ENCODE data around the gene SPATA31D4. TPM values are rescaled to one million over a fixed set of nuclear protein-coding genes. Genes with fewer than 3 reads are reported as not detected.
"Not testable (repeated sequence)": the region's sequence is repeated elsewhere in the genome, so short reads cannot be mapped to it uniquely, and the experiment has no call there.

The SPATA31D4 gene
- total RNA-seq, result not detected

DNA sequence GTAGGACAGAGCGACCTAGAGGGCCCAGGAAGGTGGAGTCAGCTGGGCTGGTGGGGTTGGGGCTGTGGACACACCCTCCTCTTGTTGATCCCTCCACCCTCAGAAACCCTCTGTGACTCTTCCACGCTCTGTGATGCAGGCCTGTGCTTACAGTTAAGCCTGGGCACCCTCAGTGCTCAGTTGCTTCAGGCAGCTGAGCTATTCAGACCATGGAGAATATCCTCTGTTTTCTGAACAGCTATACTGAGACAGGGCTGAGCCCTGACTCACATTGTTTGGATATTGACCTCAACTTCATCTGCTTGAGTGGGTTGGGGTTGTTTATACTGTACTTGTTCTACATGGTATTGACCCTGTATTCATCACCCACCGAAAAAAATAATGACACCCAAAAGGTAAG is at the start of gene SPATA31D4:
SPATA31D4 (plus strand) TSS at position 124 of the 400 bp plus-strand sequence; CDS start at position 210, 86 bp downstream.
- H3K4me1 Mint-ChIP-seq; CTCF ChIA-PET; H3K36me3 Mint-ChIP-seq; ATAC-seq; H3K27ac Mint-ChIP-seq; H3K4me3 Mint-ChIP-seq; H3K27me3 Mint-ChIP-seq; DNase-seq; H3K9me3 Mint-ChIP-seq (ENCODE audit: low read depth): not testable (repeated sequence)

DNA sequence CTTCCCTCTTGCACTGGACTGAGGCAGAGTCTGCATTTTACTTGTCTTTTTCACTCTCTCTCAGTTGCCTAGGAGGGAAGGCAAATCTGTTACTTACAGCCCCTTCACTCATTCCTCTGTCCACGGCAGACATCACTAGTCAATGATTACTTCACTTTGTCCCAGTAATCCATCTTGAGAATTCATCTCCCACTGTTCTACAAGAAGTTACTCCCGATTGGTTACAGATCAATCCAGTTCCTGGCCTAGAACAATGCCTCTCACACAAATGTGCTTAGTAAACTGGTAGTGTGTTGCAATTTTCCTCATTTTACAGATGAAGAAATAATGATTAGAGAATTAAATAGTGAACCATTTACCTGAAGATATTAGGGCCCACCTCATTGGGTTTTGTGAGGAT is 49.7 kb upstream of the SPATA31D4 start:
- Mint-ChIP-seq H3K4me3 (no peak overlapping the region), H3K27ac (no peak overlapping the region), H3K4me1 (no peaks in the 10 kb centered on the region), H3K27me3 (no peaks in the 10 kb centered on the region), H3K36me3 (no peaks in the 10 kb centered on the region), H3K9me3 (ENCODE audit: low read depth) (peaks cover 7% of the 10 kb centered on the region)
- no peak for ATAC-seq
- no peak for DNase-seq
- CTCF ChIA-PET, result no interaction called here

DNA sequence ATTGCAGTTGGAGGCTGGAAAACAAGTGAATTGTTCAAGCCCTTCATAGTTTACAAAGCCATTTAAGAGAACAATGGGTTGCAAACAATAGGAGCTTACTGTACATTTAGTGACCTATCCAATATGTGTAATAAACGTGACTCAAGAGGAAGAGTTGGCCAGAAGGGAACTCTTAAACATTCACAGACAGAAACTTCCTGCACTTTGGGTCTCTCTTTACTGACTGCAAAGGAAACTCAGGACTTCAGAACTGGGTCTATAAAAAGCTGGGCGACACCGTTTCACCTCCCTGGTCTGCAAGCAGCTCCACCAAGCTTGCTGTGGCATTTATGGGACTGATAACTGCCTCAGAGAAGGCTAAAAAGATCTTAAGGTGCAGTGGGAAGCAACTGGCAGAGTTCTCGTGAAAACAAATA is 48.7 kb upstream of the SPATA31D4 start:
- CTCF ChIA-PET, result no interaction called here
- no peak overlapping the region for H3K27ac Mint-ChIP-seq
- DNase-seq, result no peak
- H3K9me3 Mint-ChIP-seq (ENCODE audit: low read depth), result peaks cover 10% of the 10 kb centered on the region
- H3K4me1 Mint-ChIP-seq, result no peaks in the 10 kb centered on the region
- no peak for ATAC-seq
- no peak overlapping the region for H3K4me3 Mint-ChIP-seq
- no peaks in the 10 kb centered on the region for H3K36me3 Mint-ChIP-seq
- H3K27me3 Mint-ChIP-seq, result no peaks in the 10 kb centered on the region

DNA sequence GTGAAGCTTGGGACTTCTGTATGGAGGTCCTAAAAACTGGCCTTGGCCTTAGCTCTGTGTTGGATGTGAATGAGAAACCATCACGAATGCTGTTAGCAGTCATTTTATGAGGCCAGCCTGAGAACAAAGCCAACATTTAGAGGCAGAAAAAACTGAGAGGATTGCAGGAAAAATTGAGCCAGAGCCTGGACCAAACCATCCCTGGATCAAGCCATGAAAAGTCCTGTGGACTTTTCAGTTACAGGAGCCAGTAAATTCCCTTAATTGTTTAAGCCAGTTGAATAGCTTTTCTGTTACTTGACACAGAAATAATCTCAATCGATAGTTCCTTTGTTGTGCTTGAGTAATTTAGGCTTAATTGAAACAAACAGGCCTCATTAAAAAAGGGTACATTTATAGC is 42.6 kb upstream of the SPATA31D4 start:
- H3K4me3 Mint-ChIP-seq, result no peak overlapping the region
- H3K9me3 Mint-ChIP-seq (ENCODE audit: low read depth), result peaks cover 13% of the 10 kb centered on the region
- CTCF ChIA-PET, result no interaction called here
- no peaks in the 10 kb centered on the region for H3K36me3 Mint-ChIP-seq
- ATAC-seq (no peak), DNase-seq (no peak)
- no peaks in the 10 kb centered on the region for H3K4me1 Mint-ChIP-seq
- H3K27ac Mint-ChIP-seq, result no peak overlapping the region
- no peaks in the 10 kb centered on the region for H3K27me3 Mint-ChIP-seq

DNA sequence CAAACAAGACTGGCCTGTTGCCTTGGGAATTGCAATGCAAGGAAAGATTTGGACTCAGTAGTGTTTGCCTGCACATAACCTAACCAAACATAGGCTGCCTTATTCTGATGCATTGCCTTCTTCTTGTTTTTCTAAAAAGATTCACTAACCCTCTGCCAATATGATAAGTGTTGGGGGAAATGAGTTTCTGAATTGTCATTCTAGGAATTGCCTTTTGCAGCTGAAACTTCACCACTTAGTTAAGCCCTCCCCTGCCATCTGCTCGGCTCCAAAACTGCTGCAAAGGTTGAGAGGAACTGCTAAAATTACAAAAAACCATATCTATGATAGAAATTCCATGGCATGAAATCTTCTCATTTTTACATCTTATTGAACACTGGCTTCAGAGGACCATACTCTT is 41.6 kb upstream of the SPATA31D4 start:
- no peak for DNase-seq
- Mint-ChIP-seq H3K4me1 (no peaks in the 10 kb centered on the region), H3K36me3 (no peaks in the 10 kb centered on the region), H3K4me3 (no peak overlapping the region), H3K27ac (no peak overlapping the region), H3K9me3 (ENCODE audit: low read depth) (peaks cover 13% of the 10 kb centered on the region), H3K27me3 (no peaks in the 10 kb centered on the region)
- ATAC-seq, result no peak
- CTCF ChIA-PET, result no interaction called here

DNA sequence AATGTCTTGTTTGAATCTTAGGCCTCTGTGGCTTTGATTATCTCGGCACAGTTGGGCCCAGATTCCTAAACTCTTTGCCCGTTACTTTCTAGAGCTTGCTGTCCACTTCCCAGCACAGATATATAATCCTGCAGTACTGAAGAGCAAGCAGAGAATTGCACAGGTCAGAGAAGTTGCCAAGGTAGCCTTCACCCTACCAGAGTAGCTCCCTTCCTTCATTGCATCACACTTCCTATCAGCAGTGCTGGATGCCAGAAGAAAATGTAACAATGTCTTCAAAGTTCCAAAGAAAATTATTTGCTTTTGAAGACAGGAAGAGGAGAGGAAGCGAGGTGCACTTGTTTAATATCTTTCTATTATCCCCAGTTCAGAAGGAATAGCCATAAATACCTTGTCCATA is 38.1 kb upstream of the SPATA31D4 start:
- Mint-ChIP-seq H3K4me1 (no peaks in the 10 kb centered on the region), H3K4me3 (no peak overlapping the region), H3K36me3 (no peaks in the 10 kb centered on the region), H3K27ac (no peak overlapping the region), H3K9me3 (ENCODE audit: low read depth) (peaks cover 13% of the 10 kb centered on the region), H3K27me3 (no peaks in the 10 kb centered on the region)
- no peak for ATAC-seq
- CTCF ChIA-PET, result no interaction called here
- no peak for DNase-seq

DNA sequence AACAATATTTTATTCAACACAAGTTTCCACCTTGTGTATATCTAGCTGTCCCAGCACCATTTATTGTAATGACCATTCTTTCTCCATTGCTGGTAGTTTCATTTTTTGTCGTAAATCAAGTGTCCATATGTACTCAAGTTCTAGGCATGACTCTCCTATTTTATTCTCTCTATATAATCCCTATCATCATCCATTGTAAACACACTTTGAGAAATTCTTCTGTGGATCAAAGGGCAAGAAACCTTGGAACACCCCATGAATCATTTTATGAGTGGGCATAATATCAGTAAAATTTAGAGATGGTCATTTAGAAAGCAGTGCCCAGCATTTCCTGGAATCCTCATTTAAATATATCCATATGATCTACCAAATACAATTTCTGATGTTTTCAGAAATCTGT is 35.8 kb upstream of the SPATA31D4 start:
- CTCF ChIA-PET, result no interaction called here
- no peak overlapping the region for H3K27ac Mint-ChIP-seq
- no peak overlapping the region for H3K4me3 Mint-ChIP-seq
- no peaks in the 10 kb centered on the region for H3K36me3 Mint-ChIP-seq
- no peaks in the 10 kb centered on the region for H3K4me1 Mint-ChIP-seq
- DNase-seq, result no peak
- no peaks in the 10 kb centered on the region for H3K27me3 Mint-ChIP-seq
- ATAC-seq, result no peak
- H3K9me3 Mint-ChIP-seq (ENCODE audit: low read depth), result peaks cover 16% of the 10 kb centered on the region

DNA sequence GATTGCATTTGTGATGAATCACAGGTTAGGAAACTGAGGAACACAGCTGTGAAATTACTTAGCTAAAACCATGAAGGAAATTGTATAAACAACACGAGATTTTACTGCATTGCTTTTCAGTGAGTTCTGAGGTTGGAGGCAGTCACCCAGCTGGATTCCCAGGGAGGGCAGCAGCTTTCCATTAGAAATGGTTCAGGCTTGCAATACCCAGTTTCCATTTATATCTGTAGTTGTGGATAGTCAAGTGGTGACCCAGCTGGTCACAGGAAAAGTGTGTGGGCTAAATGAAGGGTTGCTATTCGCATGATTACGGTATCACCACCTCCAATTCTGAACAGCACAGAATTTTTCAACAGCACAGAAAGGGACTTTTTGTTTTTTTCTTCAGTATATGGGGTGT is 34.3 kb upstream of the SPATA31D4 start:
- CTCF ChIA-PET, result no interaction called here
- Mint-ChIP-seq H3K4me3 (no peak overlapping the region), H3K27ac (no peak overlapping the region), H3K4me1 (no peaks in the 10 kb centered on the region), H3K27me3 (no peaks in the 10 kb centered on the region), H3K36me3 (no peaks in the 10 kb centered on the region), H3K9me3 (ENCODE audit: low read depth) (peaks cover 13% of the 10 kb centered on the region)
- ATAC-seq, result no peak
- DNase-seq, result no peak

DNA sequence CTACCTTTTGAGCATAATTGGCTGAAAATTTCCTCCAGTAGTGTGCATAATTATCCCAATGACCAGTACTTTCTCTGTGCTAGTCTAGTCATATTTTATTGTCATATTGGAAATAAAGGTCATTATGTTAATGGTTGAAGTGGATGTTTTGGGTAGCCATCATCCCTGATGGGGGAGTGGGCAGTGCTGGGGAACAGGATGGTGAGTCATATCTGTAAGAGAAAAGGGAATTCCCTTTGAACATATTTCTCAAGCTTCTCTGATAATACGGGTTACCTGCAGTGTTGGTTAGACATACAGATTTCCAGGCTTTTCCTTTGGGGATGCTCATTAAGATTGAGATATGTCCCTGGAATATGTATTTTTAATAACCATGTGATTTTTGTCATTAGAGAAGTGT is 33.3 kb upstream of the SPATA31D4 start:
- H3K4me1 Mint-ChIP-seq, result no peaks in the 10 kb centered on the region
- no peak overlapping the region for H3K4me3 Mint-ChIP-seq
- DNase-seq (no peak), ATAC-seq (no peak)
- no peak overlapping the region for H3K27ac Mint-ChIP-seq
- no peaks in the 10 kb centered on the region for H3K27me3 Mint-ChIP-seq
- CTCF ChIA-PET, result no interaction called here
- H3K9me3 Mint-ChIP-seq (ENCODE audit: low read depth), result peaks cover 13% of the 10 kb centered on the region
- H3K36me3 Mint-ChIP-seq, result no peaks in the 10 kb centered on the region

DNA sequence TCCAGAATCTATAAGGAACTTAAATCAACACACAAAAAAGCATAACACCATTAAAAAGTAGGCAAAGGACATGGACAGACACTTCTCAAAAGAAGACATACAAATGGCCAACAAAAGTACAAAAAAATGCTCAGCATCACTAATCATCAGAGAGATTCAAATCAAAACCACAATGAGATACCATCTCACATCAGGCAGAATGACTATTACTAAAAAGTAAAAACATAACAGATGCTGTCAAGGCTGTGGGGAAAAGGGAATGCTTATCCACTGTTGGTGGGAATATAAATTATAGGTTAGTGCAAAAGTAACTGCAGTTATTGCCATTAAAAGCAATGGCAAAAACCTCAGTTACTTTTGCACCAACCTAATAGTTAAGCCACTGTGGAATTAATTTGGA is 32.2 kb upstream of the SPATA31D4 start:
- no peak for DNase-seq
- CTCF ChIA-PET, result no interaction called here
- Mint-ChIP-seq H3K4me1 (no peaks in the 10 kb centered on the region), H3K27me3 (no peaks in the 10 kb centered on the region), H3K36me3 (no peaks in the 10 kb centered on the region), H3K27ac (no peak overlapping the region), H3K9me3 (ENCODE audit: low read depth) (peaks cover 9% of the 10 kb centered on the region), H3K4me3 (no peak overlapping the region)
- no peak for ATAC-seq

DNA sequence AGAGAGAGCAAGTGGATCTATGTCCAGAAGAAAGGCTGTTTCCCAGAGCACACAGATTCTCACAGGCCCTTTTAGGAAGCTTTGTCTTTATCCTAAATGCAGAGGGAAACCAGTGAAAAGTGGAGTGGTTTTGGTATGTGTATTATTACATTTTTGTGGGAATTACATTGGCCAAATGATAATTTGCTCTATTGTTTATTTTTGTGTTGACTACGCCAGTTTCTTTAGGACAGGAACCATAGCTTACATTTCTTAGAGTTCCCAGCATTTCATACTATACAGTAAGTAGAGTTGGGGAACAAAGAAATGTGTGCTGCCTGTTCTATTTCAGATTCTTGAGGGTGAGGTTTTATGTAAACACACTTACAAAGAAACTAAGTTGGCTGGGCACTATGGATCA is 29.4 kb upstream of the SPATA31D4 start:
- Mint-ChIP-seq H3K27ac (no peak overlapping the region), H3K4me1 (no peaks in the 10 kb centered on the region), H3K36me3 (no peaks in the 10 kb centered on the region), H3K9me3 (ENCODE audit: low read depth) (peaks cover 9% of the 10 kb centered on the region), H3K4me3 (no peak overlapping the region), H3K27me3 (no peaks in the 10 kb centered on the region)
- no peak for DNase-seq
- CTCF ChIA-PET, result no interaction called here
- no peak for ATAC-seq

DNA sequence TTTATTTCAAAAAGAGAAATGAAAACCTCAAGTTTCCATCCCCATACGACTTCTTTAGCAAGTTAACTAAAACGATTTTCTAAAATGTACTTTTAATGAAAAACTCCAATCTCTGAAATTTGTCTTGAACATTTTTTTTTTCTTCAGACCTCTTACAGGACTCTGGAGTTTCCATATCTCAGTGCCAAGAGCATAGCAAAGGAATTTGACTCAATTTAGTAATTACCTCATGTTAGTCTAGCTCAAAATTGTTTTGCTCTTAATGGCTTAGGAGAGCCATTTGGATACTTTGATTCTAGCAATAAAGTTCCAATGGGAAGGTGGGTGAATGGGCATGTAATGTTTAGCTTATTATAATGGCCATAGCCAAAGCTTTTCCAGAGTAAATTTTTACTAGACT is 26.0 kb upstream of the SPATA31D4 start:
- CTCF ChIA-PET, result no interaction called here
- DNase-seq (no peak), ATAC-seq (no peak)
- H3K27me3 Mint-ChIP-seq, result no peaks in the 10 kb centered on the region
- H3K27ac Mint-ChIP-seq, result no peak overlapping the region
- no peaks in the 10 kb centered on the region for H3K9me3 Mint-ChIP-seq (ENCODE audit: low read depth)
- H3K4me1 Mint-ChIP-seq, result no peaks in the 10 kb centered on the region
- H3K36me3 Mint-ChIP-seq, result no peaks in the 10 kb centered on the region
- H3K4me3 Mint-ChIP-seq, result no peak overlapping the region

DNA sequence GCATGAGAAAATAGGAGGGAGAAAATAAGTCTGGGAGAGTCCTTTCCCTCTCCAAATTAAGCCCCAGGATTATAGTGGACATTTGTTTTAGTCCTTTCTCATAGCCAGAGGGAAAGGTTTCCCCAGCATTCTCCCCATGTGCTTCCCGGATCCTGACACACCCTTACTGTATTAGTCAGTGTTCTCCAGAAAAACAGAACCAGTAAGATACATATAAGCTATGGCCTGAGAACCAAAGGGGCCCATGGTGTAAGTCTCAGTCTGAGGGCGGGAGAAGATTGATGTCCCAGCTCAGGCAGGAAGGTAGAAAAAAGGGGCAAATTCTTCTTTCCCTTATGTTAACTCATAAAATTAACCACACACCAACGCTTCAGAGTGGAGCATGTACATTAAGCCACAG is 25.6 kb upstream of the SPATA31D4 start:
- Mint-ChIP-seq H3K4me1 (no peaks in the 10 kb centered on the region), H3K9me3 (ENCODE audit: low read depth) (no peaks in the 10 kb centered on the region), H3K4me3 (no peak overlapping the region), H3K27ac (no peak overlapping the region), H3K27me3 (no peaks in the 10 kb centered on the region), H3K36me3 (no peaks in the 10 kb centered on the region)
- CTCF ChIA-PET, result no interaction called here
- DNase-seq, result no peak
- no peak for ATAC-seq

DNA sequence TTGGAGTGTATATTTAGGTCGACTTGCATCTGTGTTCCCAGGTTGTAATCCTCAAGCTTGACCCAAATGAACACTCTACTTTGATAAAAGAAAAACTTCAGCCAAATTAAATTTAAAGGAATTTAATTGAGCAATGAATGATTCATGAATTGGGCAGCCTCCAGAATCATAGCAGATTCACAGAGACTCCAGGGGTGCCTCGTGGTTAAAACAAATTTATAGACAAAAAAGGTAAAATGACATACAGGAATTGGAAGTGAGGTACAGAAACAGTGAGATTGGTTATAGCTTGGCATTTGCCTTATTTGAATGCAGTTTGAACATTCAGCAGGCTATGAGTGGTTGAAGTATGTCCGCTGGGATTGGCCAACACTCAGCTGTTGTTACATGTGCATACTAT is 21.6 kb upstream of the SPATA31D4 start:
- no peak for DNase-seq
- no peaks in the 10 kb centered on the region for H3K4me1 Mint-ChIP-seq
- CTCF ChIA-PET, result no interaction called here
- no peaks in the 10 kb centered on the region for H3K36me3 Mint-ChIP-seq
- ATAC-seq, result no peak
- no peak overlapping the region for H3K27ac Mint-ChIP-seq
- no peaks in the 10 kb centered on the region for H3K9me3 Mint-ChIP-seq (ENCODE audit: low read depth)
- H3K4me3 Mint-ChIP-seq, result no peak overlapping the region
- H3K27me3 Mint-ChIP-seq, result no peaks in the 10 kb centered on the region

DNA sequence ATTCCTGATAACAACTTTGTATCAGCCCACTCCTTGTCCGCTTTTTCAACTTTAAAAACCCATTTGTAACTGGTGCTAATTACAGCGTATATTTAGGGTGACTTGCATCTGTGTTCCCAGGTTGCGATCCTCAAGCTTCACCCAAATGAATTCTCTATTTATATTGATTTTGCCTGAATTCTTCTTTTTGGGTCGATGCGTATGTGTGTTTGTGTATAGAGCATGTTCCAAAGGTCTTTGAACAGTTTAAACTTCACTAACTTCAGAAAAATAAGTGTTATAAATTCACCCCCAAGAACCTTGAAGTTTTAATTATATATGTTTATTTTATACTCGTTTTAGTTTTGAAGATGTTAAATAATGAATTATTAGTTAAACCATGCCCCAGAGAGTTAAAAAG is 16.1 kb upstream of the SPATA31D4 start:
- Mint-ChIP-seq H3K36me3 (no peaks in the 10 kb centered on the region), H3K4me1 (no peaks in the 10 kb centered on the region), H3K4me3 (no peak overlapping the region), H3K9me3 (ENCODE audit: low read depth) (peaks cover 5% of the 10 kb centered on the region), H3K27me3 (no peaks in the 10 kb centered on the region), H3K27ac (no peak overlapping the region)
- CTCF ChIA-PET, result no interaction called here
- DNase-seq (no peak), ATAC-seq (no peak)

Measured in activated CD8-positive, alpha-beta memory T cell treated with anti-CD3 and anti-CD28 coated beads, Interleukin-2, amount 10 ng/mL, durations not matched to agents 7 days and 5 days (primary cell).